Nephron (organoid): ENCODE measurements around the gene RAB3D.

ENCODE experiments used
- H3K27ac Mint-ChIP-seq, 3 experiments: 2 replicates each; pipeline ENCODE4 v1.8.0; 2020; ENCODE audit warnings: mixed read lengths in 3 of 3, mild to moderate bottlenecking in 2 of 3, moderate library complexity in 1 of 3
- H3K27me3 Mint-ChIP-seq: 2 replicates; pipeline ENCODE4 v1.8.0; 2021; ENCODE audit warnings: low read depth, mild to moderate bottlenecking, moderate library complexity, mixed read lengths
- H3K36me3 Mint-ChIP-seq: 2 replicates; pipeline ENCODE4 v1.8.0; 2020; ENCODE audit warnings: low read depth, mixed read lengths
- H3K4me1 Mint-ChIP-seq: 2 replicates; pipeline ENCODE4 v1.8.0; 2020; ENCODE audit warnings: mixed read lengths
- H3K4me3 Mint-ChIP-seq, 3 experiments: 2 replicates each; pipeline ENCODE4 v1.8.0; 2020; ENCODE audit warnings: mild to moderate bottlenecking in 3 of 3, mixed read lengths in 3 of 3, moderate library complexity in 2 of 3
- H3K9me3 Mint-ChIP-seq: 2 replicates; pipeline ENCODE4 v1.8.0; 2020; ENCODE audit warnings: mixed read lengths
- TF ChIP-seq, protein P1 (sequence below), 3 experiments: fragments of 200-600 bp; sonication (generic); IDR thresholded peaks; one replicate each; pipeline ENCODE4 v1.5.0; 2021; ENCODE audit warnings: antibody characterized with exemption in 3 of 3; ENCODE audit not compliant: unreplicated experiment in 3 of 3

The RAB3D gene, protein sequence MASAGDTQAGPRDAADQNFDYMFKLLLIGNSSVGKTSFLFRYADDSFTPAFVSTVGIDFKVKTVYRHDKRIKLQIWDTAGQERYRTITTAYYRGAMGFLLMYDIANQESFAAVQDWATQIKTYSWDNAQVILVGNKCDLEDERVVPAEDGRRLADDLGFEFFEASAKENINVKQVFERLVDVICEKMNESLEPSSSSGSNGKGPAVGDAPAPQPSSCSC

DNA sequence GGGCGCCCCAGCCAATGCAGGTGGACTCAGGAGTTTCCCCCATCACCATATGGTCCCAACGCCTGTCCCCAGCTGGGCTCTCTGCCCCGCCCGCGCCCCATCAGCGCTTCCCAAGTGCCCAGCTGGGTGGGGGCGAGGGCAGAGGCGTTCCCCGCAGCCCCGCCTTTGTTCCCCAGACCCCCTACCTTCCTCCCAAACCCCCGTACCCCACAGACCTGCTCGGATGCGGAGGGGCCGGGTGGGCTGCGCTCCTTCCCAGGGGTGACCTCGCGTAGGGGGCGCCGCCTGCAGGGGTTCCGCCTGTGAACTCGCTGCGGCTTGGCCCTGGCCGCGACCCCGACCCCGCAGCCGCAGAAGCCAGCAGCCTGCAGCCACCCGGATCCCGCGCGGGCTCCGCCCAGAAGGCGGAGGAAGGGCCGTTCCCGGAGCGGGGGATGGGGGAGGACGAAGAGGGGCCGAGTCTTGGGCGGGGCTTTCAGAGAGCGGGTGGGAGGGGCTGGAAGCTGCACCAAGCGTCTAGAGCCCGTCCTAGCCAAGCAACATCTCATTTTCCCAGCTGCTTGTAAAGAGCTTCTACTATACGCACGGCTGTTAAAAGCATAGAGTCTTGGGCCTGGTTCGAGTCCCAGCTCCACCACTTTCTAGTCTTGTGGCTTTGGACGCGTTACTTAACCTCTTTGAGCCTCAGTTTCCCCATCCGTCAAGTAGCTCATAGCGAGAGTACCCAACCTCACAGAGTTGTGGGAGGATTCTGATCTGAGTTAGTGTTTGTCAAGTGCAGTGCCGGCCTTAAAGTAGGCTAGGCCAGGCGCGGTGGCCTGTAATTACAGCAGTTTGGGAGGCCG, at the start of gene RAB3D:
RAB3D (minus strand) TSS at position 404 of the 845 bp plus-strand sequence. CDS start 2,258 bp downstream, outside the sequence.
- no peaks in the 10 kb centered on the region for H3K9me3 Mint-ChIP-seq
- no peaks in the 10 kb centered on the region for H3K27me3 Mint-ChIP-seq

DNA sequence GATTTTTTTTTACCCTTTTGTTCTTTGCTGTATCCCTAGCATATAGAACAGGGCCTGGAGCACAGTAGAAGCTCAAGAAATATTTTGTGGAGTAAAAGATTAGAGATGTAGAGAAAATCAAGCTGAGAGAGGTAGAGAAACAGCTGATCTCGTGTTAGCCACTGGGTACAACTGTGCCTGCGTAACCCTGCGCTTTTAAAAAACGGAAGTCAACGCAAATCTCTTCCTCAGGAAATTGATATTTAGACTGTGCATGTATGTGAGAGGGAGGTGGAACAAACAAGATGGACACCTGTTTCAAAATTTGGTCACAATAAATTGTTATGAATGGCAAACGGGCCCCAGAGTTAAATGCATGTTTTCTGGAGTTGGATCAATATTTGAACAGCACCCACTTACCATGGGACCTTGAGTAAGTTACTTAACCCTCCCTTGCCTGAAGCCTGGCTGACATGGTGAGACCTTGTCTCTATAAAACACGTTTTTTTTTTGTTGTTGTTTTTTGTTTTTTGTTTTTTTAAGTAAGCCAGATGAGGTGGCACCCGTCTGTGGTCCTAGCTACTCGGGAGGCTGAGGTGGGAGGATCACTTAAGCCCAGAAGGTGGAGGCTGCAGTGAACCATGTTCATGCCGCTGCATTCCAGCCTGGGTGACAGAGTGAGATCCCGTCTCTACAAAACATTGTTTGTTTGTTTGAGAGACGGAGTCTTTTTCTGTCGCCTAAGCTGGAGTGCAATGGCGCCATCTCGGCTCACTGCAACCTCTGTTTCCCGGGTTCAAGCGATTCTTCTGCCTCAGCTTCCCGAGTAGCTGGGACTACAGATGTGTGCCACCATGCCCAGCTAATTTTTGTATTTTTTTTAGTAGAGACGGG, 47.9 kb upstream of the RAB3D start:
- peaks cover 2% of the 10 kb centered on the region for H3K9me3 Mint-ChIP-seq
- H3K4me1 Mint-ChIP-seq, result no peaks in the 10 kb centered on the region
- no peak overlapping the region for H3K4me3 Mint-ChIP-seq
- no peaks in the 10 kb centered on the region for H3K36me3 Mint-ChIP-seq
- H3K27me3 Mint-ChIP-seq, result peaks cover 21% of the 10 kb centered on the region
- no peak overlapping the region for H3K27ac Mint-ChIP-seq
- TF ChIP-seq, protein P1, sequence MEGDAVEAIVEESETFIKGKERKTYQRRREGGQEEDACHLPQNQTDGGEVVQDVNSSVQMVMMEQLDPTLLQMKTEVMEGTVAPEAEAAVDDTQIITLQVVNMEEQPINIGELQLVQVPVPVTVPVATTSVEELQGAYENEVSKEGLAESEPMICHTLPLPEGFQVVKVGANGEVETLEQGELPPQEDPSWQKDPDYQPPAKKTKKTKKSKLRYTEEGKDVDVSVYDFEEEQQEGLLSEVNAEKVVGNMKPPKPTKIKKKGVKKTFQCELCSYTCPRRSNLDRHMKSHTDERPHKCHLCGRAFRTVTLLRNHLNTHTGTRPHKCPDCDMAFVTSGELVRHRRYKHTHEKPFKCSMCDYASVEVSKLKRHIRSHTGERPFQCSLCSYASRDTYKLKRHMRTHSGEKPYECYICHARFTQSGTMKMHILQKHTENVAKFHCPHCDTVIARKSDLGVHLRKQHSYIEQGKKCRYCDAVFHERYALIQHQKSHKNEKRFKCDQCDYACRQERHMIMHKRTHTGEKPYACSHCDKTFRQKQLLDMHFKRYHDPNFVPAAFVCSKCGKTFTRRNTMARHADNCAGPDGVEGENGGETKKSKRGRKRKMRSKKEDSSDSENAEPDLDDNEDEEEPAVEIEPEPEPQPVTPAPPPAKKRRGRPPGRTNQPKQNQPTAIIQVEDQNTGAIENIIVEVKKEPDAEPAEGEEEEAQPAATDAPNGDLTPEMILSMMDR (IDR thresholded peaks at IDR 0.05; ENCODE audit: unreplicated experiment in 3 of 3), result no peak

More for the DNA sequence above, at the start of gene RAB3D:
- H3K4me1 Mint-ChIP-seq, result peaks cover 14% of the 10 kb centered on the region
- TF ChIP-seq, protein P1 (IDR thresholded peaks at IDR 0.05; ENCODE audit: unreplicated experiment in 3 of 3), result no peak
- H3K4me3 Mint-ChIP-seq, result peak within 1 kb of the TSS; percentile 84 to 87 (median 86)
- H3K36me3 Mint-ChIP-seq, result peaks cover 25% of the 10 kb centered on the region
- H3K27ac Mint-ChIP-seq, result peak within 1 kb of the TSS; percentile 63 to 88 (median 75)

DNA sequence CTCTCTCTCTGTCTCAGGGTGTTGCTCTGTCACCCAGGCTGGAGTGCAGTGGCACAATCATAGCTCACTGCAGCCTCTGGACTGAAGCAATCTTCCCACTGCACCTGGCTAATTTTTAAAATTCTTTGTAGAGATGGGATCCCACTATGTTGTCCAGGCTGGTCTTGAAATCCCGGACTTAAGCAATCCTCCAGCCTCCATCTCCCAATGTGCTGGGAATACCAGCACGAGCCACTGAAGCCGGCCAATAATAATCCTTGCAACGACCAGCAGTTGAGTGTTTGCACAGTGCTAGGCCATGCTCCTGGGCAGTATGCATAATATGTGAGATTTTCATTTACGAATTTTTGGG, 45.3 kb upstream of the RAB3D start:
- TF ChIP-seq, protein P1 (IDR thresholded peaks at IDR 0.05; ENCODE audit: unreplicated experiment in 3 of 3), result no peak
- H3K4me1 Mint-ChIP-seq, result peaks cover 6% of the 10 kb centered on the region
- peak overlapping the region; percentile 64 to 65 (median 64) for H3K4me3 Mint-ChIP-seq
- H3K36me3 Mint-ChIP-seq, result no peaks in the 10 kb centered on the region
- peak overlapping the region in 1 of 3 experiments; percentile 31 for H3K27ac Mint-ChIP-seq
- peaks cover 36% of the 10 kb centered on the region for H3K27me3 Mint-ChIP-seq
- no peaks in the 10 kb centered on the region for H3K9me3 Mint-ChIP-seq

DNA sequence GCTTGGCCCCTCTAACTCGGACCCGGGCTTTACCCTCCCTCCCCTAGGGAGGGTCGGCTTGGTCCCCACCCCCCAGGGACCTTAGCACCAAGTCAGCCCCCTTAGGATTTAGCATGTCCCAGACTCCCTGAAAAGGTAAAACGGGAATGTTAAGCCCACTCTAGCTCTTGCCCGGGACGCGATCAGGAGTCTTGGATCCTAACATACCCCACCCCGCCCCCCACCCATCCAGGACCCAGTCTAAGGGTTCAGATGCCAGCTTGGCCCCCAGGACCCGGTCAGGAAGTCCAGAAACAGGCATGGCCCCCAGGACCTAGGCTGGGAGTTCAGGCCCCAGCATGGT, 44.2 kb upstream of the RAB3D start:
- Mint-ChIP-seq H3K4me1 (peaks cover 6% of the 10 kb centered on the region), H3K27ac (no peak overlapping the region), H3K36me3 (no peaks in the 10 kb centered on the region), H3K4me3 (peak overlapping the region; percentile 54 to 73 (median 54)), H3K9me3 (no peaks in the 10 kb centered on the region), H3K27me3 (peaks cover 36% of the 10 kb centered on the region)
- TF ChIP-seq, protein P1 (IDR thresholded peaks at IDR 0.05; ENCODE audit: unreplicated experiment in 3 of 3), result no peak

DNA sequence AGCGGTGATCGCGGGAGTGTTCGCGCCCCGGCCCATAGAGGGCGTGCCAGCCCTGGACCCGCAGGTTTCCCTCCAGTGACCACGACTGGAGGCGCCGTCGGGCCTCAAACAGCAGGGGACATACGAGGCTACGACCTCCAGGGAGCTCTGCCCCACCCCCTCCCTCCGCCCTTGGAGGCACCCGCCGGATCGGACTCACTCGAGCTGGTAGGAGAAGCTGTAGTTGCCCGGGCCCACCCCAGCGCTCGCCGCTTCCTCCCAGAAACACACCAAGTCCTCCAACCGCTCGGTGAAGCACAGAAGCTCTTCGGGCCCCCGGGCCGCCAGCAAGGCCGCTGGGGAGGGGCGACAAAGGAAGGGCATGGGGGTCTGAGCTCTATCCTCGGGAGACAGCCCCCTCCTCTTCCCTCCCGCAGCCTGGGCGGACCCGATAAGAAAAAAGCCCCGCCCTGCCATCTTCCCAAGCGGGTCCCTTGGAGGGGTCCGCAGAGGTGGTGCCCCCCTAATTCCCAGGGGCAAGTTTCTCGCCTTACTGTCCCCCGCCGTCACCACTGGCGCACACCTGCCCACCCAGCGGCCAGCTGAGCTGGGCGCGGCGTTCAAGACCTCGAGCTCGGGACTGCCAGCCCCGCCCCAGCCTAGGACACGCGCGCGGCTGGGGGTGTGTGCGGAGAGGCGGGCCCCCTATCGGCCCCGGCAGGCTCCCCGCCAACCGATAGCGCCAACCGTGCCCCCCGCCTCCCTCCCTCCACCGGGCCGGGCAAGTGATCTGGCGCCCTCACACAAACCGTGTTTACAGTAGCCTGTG, 43.6 kb upstream of the RAB3D start:
- no peaks in the 10 kb centered on the region for H3K9me3 Mint-ChIP-seq
- peak overlapping the region; percentile 65 to 73 (median 69) for H3K4me3 Mint-ChIP-seq
- no peak overlapping the region for H3K27ac Mint-ChIP-seq
- TF ChIP-seq, protein P1 (IDR thresholded peaks at IDR 0.05; ENCODE audit: unreplicated experiment in 3 of 3), result peak; percentile 12 to 66 (median 61)
- H3K4me1 Mint-ChIP-seq, result peaks cover 6% of the 10 kb centered on the region
- peaks cover 36% of the 10 kb centered on the region for H3K27me3 Mint-ChIP-seq
- H3K36me3 Mint-ChIP-seq, result no peaks in the 10 kb centered on the region
